ENCODE data around the gene PIF1.
A peak's percentile ranks its signal among the peaks of the same experiment; 100 is the strongest.
"Not testable (repeated sequence)": the region's sequence is repeated elsewhere in the genome, so short reads cannot be mapped to it uniquely, and the experiment has no call there.

PIF1 gene

DNA sequence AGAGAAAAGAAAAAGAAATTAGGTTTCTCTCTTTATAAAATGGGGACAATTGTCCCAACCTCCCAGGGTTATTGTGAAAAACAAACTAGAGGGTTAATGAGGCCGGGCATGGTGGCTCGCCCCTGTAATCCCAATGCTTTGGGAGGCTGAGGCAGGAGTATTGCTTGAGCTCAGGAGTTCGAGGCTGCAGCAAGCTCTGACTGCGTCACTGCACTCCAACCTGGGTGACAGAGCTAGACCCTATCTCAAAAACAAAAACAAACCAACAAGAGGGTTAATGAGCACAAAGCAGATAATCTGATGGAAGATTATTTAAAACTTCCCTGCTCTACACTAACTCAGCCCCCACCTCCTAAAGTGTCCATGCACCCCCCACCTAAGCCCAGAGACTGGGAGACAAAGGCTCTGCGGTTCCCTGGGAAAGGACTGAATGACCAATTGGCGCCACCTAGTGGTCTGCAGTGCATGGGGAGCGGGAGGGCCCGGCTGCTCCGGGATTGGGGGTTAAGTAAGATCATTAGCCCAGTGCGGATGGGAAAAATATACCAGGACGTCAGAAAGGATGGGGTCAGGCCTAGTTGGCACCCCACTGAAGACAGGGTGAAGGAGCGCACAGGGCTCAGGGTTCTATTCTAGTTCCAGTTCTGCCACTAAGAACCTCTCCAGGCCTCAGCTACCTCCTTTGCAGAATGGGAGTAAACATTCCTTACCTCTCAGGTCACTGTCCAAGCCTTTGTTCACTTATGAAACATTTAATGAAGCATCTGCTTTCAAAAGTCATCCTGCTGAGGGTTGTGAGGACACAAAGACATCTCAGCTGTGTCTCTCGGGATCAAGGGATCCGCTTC is 15.6 kb downstream of the PIF1 start:
- DNase-seq (ENCODE audit: low spot score): peak; percentile 91

DNA sequence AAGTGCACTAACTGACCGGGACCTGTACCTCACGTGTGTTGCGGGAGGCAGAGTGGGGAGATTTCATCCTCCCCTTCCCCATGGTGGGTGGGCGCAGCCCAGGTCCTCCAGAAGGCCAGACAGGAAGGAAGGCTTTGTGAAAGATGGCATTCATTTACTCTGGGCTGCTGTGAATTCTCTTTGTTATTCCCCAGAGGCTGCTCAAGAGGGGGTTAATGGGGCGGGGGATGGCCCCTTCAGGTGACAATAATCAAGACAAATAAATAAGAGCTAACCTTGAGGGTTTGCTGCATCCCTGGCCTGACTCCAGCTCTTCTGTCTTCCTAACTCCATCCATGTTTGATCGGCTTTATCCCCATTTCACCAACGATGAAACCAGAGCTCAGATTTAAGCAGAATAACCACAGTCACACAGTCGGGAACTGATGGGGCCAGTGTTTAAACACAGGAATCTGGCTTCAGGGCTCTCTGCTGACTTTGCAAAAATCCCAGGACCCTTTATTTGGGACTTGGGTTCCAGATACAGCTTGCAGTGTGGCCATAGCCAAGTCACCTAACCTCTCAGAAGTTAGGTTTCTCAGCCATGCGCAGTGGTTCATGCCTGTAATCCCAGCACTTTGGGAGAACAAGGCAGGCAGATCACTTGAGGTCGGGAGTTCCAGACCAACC is 16.5 kb downstream of the PIF1 start:
- DNase-seq (ENCODE audit: low spot score): no peak

DNA sequence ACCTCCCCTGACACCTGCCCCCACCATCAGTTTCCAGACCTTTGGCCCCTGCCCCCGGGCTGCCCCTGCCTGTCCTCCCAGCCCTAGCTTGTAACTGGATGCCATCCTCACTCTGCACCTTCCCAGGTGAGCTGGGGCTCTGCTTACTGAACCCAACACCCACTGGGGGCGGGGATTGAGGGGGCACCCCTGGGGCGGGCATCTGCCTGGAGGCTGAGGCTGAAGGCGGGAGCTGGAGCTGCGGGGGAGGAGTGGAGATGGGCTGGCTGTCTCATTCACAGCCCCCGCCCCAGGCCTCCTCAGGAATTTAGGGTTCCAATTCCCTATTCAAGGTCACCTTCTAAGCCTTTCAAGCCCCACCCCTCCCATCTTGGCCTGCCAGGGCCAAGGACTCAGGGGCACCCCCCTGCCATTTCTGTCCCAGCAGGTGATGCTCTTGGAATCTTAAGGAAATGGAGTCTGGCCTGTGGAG is 17.7 kb downstream of the PIF1 start:
- DNase-seq (ENCODE audit: low spot score): no peak

DNA sequence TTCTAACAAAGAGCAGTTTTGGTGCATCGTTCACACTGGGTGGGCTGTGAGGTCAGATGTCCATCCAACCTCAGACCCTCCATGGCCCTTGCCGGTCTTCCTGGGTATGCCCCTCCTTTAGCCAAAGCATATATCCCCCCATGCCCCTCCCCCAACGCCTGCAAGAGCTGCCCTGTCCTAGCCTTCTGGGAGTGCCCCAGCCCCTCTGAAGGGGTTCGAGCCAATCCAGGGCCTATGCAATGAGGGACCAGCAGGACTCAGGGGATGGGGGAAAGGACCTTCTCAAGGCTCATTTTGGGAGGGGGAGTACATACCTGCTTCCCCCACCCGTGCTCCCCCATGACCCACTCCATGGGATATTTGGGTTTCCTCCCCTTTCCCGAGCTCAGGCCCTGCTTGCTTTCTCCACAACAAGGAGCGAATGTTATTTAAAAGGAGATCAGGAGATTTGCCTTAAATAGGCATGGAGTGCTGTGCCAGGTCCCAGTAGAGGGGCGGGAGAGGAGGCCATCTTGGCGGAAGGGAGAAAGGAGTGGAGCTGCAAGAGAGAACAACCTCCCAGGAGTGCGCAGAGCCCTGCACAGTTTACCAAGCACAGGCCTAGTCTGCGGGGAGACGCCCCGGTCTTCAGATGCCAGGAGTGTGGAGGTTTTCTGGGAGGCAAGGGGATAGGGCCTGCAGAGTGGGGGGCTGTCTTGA is 18.2 kb downstream of the PIF1 start:
- DNase-seq (ENCODE audit: low spot score): no peak

DNA sequence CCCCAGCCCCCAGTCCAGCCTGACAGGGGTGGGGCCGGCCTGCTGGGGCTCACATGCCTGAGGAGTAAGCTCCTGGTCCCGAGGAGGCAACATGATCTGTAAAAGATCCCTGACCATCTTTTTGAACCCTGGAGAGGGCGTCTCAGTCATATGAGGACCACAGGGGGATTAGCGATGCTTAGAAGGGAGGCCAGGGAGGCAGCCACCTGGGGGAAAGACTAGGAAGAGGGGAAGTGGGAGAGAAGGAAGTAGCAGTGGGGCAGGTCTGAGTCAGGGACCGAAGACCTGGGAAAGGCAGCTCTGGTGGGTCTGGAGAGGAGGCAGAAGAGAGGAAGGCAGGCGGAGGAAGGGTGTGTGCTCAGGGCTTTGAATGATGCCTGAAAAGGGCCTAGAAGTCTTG is 18.9 kb downstream of the PIF1 start:
- DNase-seq (ENCODE audit: low spot score): no peak

DNA sequence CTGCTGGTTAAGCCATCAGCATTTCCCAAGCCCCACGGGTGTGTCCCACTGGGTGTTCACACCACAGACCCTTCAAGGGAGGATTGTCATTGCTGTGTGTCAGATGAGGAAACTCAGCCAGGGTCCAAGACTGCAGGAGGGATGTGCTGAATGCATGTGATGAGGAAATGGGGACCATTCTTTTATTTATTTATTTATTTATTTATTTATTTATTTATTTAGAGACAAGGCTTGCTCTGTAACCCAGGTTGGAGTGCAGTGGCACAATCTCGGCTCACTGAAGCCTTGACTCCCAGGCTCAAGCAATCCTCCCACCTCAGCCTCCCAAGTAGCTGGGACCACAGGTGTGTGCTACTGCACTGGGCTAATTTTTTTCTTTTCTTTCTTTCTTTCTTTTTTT is 20.8 kb downstream of the PIF1 start:
- no peak for DNase-seq (ENCODE audit: low spot score)

DNA sequence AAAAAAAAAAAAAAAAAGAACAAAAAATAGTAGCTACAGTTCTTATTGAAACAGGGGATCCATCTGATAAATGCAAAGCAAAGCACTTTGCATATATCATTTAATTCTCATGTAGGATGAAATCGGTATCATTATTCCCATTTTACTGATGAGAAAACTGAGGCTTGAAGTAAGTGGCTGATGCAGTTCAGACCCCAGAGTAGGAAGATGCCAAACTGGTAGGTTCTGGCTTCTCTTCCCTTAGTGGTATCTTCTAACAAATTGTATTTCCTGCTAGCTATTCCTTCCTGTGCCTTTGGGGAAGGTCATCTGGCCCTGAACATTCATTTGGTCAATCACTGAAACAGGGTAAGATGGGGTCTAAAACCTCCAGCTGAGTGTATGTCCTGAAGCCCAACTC is 21.9 kb downstream of the PIF1 start:
- DNase-seq (ENCODE audit: low spot score): no peak

DNA sequence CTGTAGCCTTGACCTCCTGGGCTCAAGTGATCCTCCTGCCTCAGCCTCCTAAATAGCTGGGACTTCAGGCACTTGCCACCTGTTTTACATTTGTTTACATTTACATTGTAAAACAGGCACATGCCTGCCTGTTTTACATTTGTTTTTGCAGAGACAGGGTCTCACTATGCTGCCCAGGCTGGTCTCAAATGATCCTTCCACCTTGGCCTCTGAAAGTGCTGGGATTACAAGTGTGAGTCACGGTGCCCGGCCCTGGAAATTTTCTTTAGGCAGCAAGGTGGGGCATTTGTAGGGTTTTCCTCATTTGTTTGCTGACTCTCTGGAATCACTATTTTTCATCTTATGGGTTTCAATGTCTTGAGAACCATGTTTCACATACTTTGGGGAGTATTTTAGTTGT is 25.0 kb downstream of the PIF1 start:
- no peak for DNase-seq (ENCODE audit: low spot score)

DNA sequence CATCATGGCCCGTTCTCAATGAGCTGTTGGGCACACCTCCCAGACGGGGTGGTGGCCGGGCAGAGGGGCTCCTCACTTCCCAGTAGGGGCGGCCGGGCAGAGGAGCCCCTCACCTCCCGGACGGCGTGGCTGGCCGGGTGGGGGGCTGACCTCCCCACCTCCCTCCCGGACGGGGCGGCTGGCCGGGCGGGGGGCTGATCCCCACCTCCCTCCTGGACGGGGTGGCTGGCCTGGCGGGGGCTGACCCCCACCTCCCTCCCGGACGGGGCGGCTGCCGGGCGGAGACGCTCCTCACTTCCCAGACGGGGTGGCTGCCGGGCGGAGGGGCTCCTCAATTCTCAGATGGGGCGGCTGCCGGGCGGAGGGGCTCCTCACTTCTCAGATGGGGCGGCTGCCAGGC is 26.5 kb downstream of the PIF1 start:
- not testable (repeated sequence) for DNase-seq (ENCODE audit: low spot score)

DNA sequence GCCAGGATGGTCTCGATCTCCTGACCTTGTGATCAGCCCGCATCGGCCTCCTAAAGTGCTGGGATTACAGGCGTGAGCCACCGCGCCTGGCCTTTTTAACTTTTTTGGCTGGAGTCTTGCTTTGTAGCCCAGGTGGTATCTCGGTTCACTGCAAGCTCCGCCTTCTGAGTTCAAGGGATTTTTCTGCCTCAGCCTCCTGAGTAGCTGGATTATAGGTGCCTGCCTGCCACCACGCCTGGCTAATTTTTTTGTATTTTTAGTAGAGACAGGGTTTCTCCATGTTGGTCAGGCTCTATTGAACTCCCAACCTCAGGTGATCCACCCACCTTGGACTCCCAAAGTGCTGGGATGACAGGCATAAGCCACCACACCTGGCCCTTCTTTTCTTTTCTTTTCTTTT is 29.5 kb downstream of the PIF1 start:
- DNase-seq (ENCODE audit: low spot score): not testable (repeated sequence)

DNA sequence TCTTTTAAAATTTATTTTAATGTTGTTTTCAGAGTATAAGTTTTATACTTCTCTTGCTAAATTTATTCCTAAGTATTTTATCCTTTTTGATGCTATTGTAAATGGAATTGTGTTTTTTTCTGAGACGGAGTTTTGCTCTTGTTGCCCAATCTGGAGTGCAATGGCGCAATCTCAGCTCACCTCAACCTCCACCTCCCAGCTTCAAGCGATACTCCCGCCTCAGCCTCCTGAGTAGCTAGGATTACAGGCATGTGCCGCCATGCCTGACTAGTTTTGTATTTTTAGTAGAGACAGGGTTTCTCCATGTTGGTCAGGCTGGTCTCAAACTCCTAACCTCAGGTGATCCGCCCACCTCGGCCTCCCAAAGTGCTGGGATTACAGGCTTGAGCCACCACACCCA is 30.1 kb downstream of the PIF1 start:
- DNase-seq (ENCODE audit: low spot score): not testable (repeated sequence)

DNA sequence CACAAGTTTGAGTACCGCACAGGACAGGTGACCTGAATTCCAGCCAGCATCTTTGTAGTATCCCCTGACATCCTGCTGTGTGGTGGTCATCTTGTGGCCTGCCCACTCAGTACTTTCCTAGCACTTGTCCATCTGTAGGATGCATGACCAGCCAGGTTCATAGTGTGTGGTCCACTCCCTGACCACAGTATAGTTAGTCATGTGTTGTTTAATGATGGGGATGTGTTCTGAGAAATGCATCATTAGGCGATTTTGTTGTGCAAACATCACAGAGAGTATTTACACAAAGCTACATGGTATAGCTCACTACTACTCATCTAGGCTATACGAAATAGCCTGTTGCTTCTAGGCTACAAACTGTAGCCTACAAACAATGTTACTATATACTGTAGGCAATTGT is 33.2 kb downstream of the PIF1 start:
- DNase-seq (ENCODE audit: low spot score): no peak

DNA sequence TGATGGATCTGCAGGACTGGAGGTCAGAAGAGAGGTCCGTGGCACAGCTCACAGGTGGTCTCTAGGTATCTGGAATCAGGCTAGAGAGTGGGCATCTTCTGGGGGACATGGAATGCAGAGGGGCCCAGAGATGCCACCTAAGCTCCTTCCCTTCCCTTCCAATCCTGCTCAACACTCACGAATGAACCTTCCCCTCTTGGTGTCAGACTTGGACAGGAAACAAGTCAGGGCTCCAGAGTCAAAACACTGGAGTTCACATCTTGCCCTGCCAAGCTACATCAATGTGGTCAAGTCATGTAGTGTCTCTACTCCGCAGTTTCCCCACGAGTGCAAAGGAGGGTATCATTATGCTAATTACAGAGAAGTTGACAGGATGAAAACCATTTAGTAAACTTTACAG is 34.0 kb downstream of the PIF1 start:
- no peak for DNase-seq (ENCODE audit: low spot score)

DNA sequence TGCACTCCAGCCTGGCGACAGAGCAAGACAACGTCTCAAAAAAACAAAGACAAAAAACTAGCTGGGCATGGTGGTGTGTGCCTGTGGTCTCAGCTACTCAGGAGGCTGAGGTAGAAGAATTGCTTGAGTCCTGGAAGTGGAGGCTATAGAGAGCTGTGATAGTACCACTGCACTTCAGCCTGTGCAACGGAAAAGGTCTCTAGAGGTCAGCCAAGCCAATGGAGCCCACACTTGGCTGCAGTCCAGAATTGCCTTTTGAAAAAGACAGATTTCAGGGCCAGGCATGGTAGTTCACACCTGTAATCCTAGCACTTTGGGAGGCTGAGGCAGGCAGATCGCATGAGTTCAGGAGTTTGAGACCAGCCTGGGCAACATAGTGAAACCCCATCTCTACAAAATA is 41.7 kb downstream of the PIF1 start:
- no peak for DNase-seq (ENCODE audit: low spot score)

DNA sequence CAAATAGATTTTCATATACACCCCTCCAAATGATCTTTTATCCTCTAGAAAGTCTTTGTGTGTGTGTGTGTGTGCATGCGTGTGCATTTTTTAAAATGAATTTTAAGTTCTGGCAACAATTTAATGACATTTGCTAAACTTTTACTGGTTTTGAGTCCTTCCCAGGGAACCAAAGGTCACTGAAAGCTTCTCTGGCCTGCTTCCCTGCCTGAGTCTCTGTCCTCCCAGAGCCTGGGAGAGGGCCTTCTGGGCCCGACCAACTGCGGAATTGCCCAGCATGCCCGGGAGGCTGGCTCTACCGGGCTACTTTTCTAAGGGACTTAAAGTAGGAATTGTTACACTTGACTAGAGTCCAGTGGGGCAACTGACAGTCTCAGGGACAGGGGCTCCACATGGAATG is 42.7 kb downstream of the PIF1 start:
- no peak for DNase-seq (ENCODE audit: low spot score)

DNA sequence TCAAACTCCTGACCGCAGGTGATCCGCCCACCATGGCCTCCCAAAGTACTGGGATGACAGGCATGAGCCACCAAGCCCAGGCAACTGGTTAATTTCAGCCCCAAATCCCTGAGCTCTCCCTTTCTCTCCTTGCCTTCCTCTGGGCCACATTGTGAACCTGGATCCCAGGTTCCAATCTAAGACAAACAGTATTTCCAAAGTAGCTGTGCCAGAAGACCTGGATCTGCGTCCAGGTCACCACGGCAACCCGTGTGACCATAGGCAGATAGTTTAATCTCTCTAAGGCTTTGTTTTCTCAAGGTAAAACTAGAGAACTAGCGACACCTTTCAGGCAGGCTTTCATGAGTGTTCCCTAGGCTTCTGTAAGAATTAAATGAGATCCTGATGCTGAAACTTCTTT is 44.1 kb downstream of the PIF1 start:
- no peak for DNase-seq (ENCODE audit: low spot score)

DNA sequence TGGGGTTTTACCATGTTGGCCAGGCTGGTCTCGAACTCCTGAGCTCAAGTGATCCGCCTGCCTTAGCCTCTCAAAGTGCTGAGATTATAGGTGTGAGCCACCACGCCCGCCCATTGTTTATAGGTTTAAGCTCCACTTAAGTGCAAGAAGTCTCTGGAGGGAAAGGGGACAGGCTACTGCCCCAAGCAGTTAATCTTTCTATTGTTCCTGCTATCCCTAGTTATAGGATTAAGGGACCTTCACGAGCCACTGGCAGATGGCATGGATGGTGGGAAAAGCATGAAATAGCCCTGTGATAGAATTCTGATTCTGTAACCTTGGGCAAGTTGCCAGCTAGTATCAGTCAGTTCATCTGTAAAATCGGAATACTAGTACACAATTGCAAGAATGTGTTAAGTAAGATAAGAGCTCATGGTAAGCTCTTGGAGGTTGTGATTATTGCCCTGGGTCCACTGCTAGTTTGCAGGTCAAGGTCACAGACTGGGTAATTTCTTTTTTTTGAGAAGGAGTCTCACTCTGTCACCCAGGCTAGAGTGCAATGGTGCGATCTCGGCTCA is 44.8 kb downstream of the PIF1 start:
- no peak for DNase-seq (ENCODE audit: low spot score)

DNA sequence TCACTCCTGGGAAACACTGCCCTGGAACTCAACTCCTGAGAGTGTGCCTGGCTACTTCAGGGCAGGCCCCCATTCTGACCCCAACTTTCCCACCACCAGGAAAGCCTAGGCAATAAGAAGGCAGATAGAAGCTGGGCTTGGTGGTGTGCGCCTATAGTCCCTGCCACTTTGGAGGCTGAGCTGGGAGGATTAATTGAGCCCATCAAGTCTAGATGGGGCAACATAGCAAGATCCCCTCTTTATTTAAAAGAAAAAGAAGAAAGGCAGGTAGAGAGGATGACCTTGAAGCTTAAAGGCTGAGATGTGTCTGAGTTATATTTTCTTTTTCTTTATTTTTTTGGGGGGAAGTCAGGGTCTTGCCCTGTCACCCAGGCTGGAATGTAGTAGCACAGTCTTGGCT is 45.8 kb downstream of the PIF1 start:
- DNase-seq (ENCODE audit: low spot score): no peak

DNA sequence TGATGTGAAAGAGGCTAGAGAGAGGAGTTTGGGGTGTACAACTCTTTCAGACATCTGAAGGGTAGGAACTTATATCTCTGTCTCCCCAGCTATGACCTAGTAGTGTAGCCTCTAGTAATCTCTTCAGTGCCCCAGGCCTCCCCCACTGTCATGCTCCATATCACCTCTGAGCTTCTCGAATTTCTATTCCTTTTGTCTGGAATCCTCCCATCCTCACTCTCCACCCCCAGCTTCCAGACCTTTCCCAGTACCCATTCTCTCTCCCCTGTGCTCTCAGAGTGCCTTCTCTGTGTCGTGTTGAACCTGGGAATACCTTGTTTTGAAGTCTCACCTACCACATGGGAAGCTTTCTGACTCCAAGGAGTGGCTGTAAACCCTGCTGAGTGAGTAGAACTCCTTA is 46.4 kb downstream of the PIF1 start:
- no peak for DNase-seq (ENCODE audit: low spot score)

DNA sequence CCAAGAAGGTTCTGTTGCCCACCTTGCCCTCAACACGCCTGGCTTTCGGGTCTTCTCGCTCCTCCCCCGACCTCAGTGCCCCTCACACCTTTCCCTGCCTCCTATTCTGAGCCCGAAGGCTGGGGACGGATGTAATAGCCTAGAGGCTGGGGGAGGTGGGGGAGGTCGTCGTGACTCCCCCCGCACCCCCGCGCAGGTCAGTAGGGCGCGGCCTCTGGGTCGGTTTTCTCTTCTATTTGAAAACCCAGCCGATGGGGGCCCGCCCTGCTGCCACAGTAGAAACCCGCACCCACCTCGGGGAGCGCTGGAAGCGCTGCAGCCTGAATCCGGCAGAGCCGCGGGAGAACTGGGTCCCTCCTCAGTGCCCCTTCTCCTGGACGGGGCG is 49.1 kb downstream of the PIF1 start:
- no peak for DNase-seq (ENCODE audit: low spot score)

DNA sequence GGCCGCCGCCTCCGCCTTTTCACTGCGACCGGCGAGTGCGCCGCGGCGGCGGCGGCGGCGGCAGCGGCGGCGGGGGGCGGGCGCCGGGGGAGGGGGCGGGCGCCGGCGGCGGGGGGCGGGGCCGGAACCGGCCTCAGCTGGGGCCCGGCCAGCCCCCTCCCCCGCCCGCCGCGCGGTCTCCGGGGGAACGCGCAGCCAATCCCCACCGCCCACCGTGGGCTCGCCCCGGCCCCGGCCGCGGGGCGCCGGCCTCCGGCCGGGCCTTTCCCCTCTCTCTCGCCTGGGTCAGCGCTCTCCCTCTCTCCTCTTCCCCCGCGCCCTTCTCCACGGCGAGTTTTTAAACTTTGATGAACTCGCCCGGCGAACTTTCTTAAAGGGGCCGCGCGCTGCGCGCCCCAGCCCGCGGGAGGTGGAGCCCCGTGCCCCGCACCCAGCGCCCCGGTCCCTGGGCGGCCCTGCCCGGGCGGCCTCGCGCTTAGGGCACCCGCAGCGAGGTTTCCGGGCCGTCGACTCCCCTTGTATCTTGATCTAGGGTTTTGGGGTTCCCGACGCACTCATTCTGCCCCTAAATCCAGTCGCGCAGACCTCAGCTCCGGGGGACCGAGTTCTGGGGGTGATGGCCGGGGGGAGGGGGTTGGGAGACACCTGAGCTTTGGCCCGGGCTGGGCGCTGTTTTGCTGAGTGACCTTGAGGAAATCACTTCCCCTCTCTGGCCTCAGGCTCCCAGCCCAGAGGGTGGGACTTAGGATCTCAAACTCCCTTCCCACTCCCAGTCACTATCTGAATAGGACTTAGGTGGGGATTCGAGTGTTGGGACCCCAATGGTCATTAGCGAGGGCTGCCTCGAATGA is 49.7 kb downstream of the PIF1 start, which contains the start of gene RBPMS2:
Gene RBPMS2 (minus strand): TSS at position 39 of the 851 bp plus-strand sequence. CDS start 270 bp downstream, outside the sequence.
- no peak for DNase-seq (ENCODE audit: low spot score)

Data from AG08395 (cell line).